Measurements from ENCODE around the gene MFAP5. TPM values are rescaled to one million over a fixed set of nuclear protein-coding genes. Genes with fewer than 3 reads are reported as not detected.
"Not testable (repeated sequence)": the region's sequence is repeated elsewhere in the genome, so short reads cannot be mapped to it uniquely, and the experiment has no call there.

Gene MFAP5
- polyA plus RNA-seq, 12 donors = 111 to 209 (median 169) TPM; not detected in 1

DNA sequence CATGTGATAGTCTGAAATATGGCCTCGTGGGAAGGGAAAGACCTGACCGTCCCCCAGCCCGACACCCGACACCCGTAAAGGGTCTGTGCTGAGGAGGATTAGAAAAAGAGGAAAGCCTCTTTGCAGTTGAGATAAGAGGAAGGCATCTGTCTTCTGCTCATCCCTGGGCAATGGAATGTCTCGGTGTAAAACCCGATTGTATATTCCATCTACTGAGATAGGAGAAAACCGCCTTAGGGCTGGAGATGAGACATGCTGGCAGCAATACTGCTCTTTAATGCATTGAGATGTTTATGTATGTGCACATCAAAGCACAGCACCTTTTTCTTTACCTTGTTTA is 26.6 kb downstream of the MFAP5 start:
- DNase-seq = not testable (repeated sequence)

DNA sequence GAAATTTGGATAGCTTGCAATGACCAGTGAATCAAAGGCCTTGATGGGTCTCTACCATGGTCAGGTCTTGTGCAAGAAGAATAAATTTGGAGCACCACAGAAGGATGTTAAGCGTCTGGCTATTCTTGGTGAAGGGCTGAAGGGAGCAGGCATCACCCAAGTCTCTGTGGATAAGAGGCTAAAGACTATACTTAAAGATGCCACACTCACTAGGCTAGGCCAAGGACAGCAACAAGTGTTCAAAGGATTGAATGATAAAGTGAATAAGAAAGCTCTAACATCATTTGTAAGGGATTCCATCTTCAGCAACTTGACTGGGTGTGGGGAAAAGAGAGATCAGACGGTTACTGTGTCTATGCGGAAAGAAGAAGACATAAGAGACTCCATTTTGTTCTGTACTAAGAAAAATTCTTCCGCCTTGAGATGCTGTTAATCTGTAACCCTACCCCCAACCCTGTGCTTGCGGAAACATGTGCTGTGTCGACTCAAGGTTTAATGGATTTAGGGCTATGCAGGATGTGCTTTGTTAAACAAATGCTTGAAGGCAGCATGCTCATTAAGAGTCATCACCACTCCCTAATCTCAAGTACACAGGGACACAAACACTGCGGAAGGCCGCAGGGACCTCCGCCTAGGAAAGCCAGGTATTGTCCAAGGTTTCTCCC is 27.2 kb downstream of the MFAP5 start:
- DNase-seq = not testable (repeated sequence)

DNA sequence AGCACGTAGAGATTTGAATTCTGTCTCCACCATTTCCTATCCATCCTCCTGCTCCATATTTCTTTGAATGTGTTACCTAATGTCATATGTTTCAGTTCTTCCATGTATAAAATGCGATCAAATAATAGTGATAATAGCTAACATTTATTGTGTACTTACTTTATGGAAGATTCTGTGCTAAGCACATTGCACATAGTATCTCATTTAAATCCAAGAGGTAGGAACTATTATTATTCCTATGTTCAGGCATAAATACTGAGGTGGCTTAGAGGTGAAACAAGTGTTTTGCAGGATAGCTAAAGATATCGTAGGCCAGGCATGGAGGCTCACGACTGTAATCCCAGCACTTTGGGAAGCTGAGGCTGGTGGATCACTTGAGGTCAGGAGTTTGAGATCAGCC is 32.5 kb downstream of the MFAP5 start:
- no peak for DNase-seq

DNA sequence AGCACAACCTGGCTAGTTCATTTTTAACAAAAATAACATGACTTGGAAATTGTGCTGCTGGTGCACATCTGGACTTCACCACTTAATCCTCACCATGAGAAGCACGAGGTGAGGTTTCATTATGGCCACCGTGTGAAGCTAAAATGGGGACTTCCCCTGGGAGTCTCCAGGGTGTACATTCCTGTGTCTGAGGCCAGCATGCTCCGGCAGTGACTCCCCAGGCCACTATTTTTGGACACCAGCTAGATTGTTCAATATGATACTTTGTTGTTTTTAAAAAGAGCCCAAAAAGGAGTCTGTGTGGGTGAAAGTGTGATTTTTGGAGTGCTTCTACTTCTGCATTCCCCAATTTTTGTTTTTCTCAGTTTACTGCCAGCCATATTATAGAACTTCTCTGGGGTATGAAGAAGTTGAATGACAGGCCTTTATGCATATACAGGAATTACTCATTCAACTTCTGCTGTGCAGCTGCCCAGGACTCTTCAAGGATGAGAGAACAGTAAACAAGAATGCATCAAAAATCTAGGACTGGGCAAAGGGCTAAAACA is 33.1 kb downstream of the MFAP5 start:
- no peak for DNase-seq

DNA sequence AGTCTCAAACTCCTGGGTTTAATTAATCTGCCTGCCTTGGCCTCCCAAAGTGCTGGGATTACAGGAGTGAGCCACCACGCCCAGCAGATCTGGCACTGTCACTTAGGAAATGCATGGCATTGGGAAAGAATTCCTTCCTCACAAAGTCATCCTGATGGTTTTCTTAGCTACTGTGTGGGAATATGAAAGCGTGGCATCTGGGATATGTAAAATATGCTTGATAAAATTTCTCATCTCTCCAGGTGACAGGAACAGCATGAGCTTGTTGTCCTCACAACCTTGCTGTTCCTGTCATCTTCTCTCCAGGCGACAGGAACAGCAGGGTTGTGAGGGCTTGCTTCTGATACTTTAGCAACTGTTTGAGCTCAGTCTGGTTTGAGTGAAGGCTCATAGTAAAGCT is 33.9 kb downstream of the MFAP5 start:
- DNase-seq = no peak

DNA sequence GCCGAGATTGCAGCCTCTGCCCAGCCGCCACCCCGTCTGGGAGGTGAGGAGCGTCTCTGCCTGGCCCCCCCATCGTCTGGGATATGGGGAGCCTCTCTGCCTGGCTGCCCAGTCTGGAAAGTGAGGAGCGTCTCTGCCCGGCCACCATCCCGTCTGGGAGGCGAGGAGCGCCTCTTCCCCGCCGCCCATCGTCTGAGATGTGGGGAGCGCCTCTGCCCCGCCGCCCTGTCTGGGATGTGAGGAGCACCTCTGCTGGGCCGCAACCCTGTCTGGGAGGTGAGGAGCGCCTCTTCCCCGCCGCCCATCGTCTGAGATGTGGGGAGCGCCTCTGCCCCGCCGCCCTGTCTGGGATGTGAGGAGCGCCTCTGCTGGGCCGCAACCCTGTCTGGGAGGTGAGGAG is 37.9 kb downstream of the MFAP5 start:
- not testable (repeated sequence) for DNase-seq

DNA sequence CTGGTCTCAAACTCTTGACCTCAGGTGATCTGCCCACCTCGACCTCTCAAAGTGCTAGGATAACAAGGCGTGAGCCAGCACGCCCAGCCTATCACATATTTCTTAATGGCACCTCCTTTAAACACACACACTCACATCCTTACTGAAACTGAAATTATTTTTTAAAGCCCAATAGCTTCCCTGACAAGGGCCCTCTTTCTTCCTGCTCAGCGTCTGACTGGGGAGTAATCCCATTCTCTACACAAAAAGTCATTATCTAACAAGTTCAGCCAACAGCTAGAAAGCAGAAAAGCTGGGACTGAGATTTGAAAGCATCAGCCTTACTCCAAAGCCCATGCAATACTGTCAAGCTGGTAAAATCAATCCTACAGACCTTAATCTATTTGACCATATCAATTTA is 40.0 kb downstream of the MFAP5 start:
- no peak for DNase-seq

DNA sequence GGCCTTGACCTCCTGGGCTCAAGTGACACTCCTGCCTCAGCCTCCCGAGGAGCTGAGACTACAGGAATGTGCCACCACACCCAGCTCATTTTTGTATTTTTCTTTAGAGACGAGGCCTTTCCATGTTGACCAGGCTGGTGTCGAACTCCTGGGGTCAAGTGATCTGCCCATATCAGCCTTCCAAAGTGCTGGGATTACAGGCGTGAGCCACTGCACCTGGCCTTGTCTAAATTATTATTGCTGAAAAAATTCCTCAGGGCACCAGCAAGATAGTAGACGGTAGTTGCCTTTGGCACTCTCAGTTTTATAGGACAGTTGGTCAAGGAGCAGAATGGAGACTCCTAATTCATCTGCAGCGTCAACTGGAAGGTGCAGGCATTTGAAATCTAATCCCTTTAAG is 47.4 kb downstream of the MFAP5 start:
- DNase-seq = no peak

DNA sequence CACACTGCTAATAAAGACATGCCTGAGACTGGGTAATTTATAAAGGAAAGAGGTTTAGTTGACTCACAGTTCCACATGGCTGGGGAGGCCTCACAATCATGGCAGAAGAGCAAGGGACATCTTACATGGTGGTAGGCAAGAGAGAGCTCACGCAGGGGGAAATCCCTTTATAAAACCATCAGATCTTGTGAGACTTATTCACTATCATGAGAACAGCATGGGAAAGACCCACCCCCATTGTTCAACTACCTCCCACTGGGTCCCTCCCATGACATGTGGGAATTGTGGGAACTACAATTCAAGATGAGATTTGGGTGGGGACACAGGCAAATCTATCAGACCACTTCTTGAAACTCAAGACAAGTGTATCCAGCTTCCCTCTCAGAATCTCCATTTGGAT is 48.7 kb downstream of the MFAP5 start:
- DNase-seq = not testable (repeated sequence)

DNA sequence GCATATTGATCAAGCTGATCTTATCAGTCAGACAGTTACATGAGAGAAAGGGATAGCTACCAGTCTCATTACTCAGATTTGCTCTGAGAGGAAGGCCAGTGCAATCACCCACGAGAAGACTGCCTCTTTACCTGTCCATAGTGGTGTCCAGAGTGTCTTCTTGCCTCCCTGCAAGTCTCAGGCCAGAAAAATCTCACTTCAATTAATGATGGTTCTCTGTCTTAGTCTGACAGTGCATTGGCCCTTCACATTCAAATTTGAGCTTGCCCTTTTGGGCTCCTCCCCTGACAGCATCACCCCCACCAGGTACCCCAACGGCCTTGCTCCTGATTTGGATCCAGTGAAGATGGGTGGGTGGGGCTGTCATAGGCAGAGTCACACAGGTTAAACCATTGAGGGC is 50.0 kb downstream of the MFAP5 start, which contains the start of gene AICDA:
AICDA (minus strand) TSS at position 231 of the 400 bp plus-strand sequence; CDS start at position 139, 92 bp downstream.
- no peak for DNase-seq

DNA sequence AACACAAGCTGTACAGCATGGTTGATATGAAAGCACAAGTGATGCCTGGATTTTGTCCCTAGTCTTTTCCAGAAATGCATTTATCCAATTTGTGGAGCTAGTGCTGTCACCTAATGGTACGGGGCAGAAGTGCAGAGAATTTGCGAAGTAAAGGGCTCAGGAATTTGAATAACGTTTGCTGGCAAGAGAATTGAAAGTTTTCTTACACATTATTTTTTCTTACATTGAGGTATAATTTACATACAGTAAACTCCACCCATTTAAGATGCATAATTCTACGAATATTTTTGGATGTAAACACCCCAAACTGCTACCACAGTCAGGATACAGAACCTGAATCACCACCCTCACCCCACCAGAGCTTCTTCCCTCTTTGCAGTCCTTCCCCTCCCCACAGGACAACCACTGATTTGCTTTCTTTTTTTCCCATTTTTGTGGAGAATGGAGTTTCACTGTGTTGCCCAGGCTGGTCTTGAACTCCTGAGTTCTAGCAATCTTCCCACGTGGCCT is 53.5 kb downstream of the MFAP5 start:
- DNase-seq = peak; percentile 56

DNA sequence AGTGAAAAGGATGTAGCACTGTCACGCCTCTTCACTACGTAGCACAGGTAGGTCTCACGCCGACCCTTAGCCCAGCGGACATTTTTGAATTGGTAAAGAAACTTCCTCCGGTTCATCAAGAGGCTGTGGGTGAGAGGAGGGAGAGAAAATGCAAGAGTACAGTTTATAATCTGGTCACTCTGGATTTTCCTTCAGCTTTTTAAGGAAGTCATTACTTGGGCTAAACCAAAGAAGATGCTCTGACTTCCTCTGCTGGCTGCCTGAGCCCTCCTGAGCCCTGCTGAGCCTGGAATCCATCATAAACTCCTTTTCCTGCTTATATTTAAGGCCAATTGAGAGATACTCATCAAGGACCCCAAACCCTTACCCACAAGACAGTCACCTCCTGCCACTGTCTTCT is 55.7 kb downstream of the MFAP5 start:
- no peak for DNase-seq

DNA sequence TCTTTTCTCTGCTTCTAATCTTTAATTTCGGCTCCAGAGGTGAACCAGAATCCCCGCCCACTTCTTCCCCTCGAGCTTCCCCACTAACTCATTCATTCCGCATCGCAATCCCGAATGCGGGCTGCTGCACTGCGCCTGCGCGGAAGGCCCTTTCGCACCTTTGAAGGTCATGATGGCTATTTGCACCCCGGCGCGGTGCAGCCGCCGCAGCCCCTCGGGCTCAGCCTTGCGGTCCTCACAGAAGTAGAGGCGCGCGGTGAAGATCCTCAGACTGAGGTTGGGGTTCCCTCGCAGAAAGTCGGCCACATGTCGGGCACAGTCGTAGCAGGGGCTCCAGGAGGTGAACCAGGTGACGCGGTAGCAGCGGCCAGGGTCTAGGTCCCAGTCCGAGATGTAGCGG is 57.6 kb downstream of the MFAP5 start:
- no peak for DNase-seq

DNA sequence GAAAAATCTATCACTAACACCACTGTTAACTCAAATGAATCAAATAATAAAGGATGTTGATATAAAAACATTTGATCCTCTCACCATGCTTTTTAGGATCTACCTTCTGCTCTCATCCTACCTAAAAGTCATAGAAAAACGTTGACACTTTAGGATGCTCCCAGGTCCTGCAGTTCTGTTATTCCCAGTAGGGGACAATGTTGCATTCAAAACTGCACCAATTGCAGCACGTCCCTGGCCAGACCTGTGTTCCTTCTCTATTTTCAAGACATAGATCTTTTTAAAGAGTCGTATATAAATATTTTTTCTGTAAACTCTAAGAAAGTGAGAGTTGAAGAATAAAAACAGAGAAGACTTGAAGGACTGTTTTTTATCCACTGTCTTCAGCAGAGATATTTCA is 58.8 kb downstream of the MFAP5 start:
- no peak for DNase-seq

DNA sequence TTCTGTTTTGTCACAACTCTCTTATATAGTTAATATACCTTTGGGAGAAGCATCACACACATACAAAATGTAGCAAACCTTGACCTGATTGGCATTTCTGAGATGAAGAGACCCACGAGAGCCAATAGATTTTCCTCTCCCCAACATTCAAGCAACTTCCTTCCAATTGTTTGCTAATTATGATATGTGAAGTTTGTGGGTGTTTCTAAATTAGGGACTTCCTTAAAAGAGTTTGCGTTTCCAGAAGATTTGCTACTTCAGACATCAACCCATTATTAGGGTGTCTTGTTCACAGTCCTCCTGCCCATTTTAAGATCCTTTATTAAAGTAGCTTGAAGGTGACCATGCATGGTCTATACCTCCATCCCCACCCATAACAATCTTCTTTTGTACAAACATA is 59.3 kb downstream of the MFAP5 start:
- DNase-seq = no peak

DNA sequence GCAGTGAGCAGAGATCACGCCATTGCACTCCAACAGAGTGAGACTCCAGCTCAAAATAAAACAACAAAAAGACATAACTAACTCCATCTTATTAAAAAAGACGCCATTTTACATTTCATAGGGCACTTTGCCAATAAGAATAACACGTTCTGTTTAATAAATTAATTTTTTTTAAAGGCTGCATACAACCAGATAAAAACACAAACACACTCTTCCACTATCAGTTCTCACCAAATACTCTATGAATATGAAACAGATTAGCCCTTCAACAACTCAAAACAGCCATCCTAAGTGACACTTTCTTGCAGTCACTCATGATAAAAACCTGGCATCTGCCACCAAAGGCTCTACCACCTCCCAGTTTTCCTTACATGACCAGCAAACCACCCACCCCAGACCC is 66.1 kb downstream of the MFAP5 start:
- no peak for DNase-seq

Other genes with a start within 250 kb of the MFAP5 start
- not detected for gene CLEC6A, start 206.9 kb downstream of the MFAP5 start, polyA plus RNA-seq (ENCODE audit: insufficient read length in 12 of 12)
- under 1 TPM in 1 of 12 donors, not detected in 11; 0.21 TPM for gene CLEC4D, start 149.3 kb downstream of the MFAP5 start, polyA plus RNA-seq (ENCODE audit: insufficient read length in 12 of 12)
- gene CLEC4E, start 121.9 kb downstream of the MFAP5 start, polyA plus RNA-seq (ENCODE audit: insufficient read length in 12 of 12) = under 1 TPM in 4 of 12 donors, not detected in 8; 0.21 to 0.90 (median 0.51) TPM
- gene AICDA, start 50.0 kb downstream of the MFAP5 start, polyA plus RNA-seq (ENCODE audit: insufficient read length in 12 of 12) = under 1 TPM in 10 of 12 donors, not detected in 2; 0.17 to 0.72 (median 0.39) TPM
- 100 to 1,000 TPM in 5 of 12 donors, 10 to 100 TPM in 6, not detected in 1; 62.0 to 142 (median 97.8) TPM for gene RIMKLB, start 35.2 kb upstream of the MFAP5 start, polyA plus RNA-seq (ENCODE audit: insufficient read length in 12 of 12)
- 10 to 100 TPM in 3 of 12 donors, under 1 TPM in 6, not detected in 3; 0.07 to 46.4 (median 0.57) TPM for gene A2ML1, start 159.8 kb upstream of the MFAP5 start, polyA plus RNA-seq (ENCODE audit: insufficient read length in 12 of 12)